HepG2 (cell line): ENCODE measurements around the gene TNK1. TPM values are rescaled to one million over a fixed set of nuclear protein-coding genes. Genes with fewer than 3 reads are reported as not detected.

ENCODE experiments used
- ATAC-seq: fragments of 200-7000 bp; cut with Tn5 transposase; 3 replicates; pipeline ENCODE4 v1.9.1; 2020; ENCODE audit warnings: mild to moderate bottlenecking, moderate library complexity
- BruUV-seq: library from RNA; stranded (reverse); fragments of 400-500 nt; replicated peaks from 2 replicates; lab custom pipeline; 2021; lab: Mats Ljungman, UMichigan
- CTCF ChIA-PET: fragments of 300-600 bp; formaldehyde crosslinking; extraction: SDS; loops from one replicate; lab custom pipeline; 2021; ENCODE audit warnings: low total read pairs, inconsistent platforms, low intra/inter-chr PET ratio; lab: Yijun Ruan, JAX
- POLR2A ChIA-PET: fragments of 350-600 bp; sonication (Branson Sonifier 250); formaldehyde crosslinking; loops from one replicate; lab custom pipeline; 2020; ENCODE audit warnings: antibody characterized with exemption, inconsistent platforms; lab: Yijun Ruan, JAX
- DNase-seq: peaks from one replicate; pipeline ENCODE4 v3.0.0-alpha.2; 2015; ENCODE audit warnings: low spot score
- FAIRE-seq: peaks from 3 replicates; lab custom pipeline; 2011; peaks lifted over from hg19 to GRCh38; lab: Jason Lieb, UNC
- H2AFZ ChIP-seq: one replicate; pipeline ENCODE4 v1.6.1; 2011; ENCODE audit warnings: low read length, inconsistent platforms
- H3K27ac ChIP-seq: fragments of 300-600 bp; 3 replicates; pipeline ENCODE4 v1.8.0; 2011; ENCODE audit warnings: mixed run types, mild to moderate bottlenecking, mixed read lengths, low read length, inconsistent platforms; ENCODE audit not compliant: insufficient read depth; ENCODE audit errors: extremely low read length
- H3K27me3 ChIP-seq, 2 experiments: fragments of 200-600 bp in 1 of 2; 2 replicates in 1 of 2; 3 replicates in 1 of 2; pipeline versions ENCODE4 v1.6.0 to v1.8.0; 2011; ENCODE audit warnings: low read length in 2 of 2, mild to moderate bottlenecking in 2 of 2, moderate library complexity in 2 of 2, inconsistent platforms in 1 of 2; ENCODE audit not compliant: insufficient read depth in 2 of 2, control insufficient read depth in 1 of 2
- H3K36me3 ChIP-seq, 2 experiments: fragments of 200-600 bp in 1 of 2; replicated peaks in 1 of 2; 2 replicates in 1 of 2; 3 replicates in 1 of 2; pipeline versions ENCODE4 v1.5.1 to v1.8.0; 2011; ENCODE audit warnings: low read length in 2 of 2, inconsistent platforms in 1 of 2; ENCODE audit not compliant: insufficient read depth in 2 of 2, control insufficient read depth in 1 of 2
- H3K4me1 ChIP-seq: 2 replicates; pipeline ENCODE4 v1.5.1; 2012; ENCODE audit warnings: low read length, inconsistent platforms; ENCODE audit not compliant: insufficient read depth
- H3K4me2 ChIP-seq: 2 replicates; pipeline ENCODE4 v1.6.0; 2011; ENCODE audit warnings: low read depth, low read length, inconsistent platforms
- H3K4me3 ChIP-seq, 3 experiments: fragments of 200-600 bp in 1 of 3; sonication (generic), shearing (Covaris generic) in 1 of 3; replicated peaks in 1 of 3; 2 replicates each; pipeline ENCODE4 v1.5.1; 2011 to 2016; ENCODE audit warnings: low read length in 3 of 3, inconsistent platforms in 2 of 3, low read depth in 2 of 3, mild to moderate bottlenecking in 2 of 3, control low read depth in 1 of 3, mixed read lengths in 1 of 3; ENCODE audit not compliant: insufficient read depth in 1 of 3
- H3K79me2 ChIP-seq: one replicate; pipeline ENCODE4 v1.6.1; 2011; ENCODE audit warnings: low read length, inconsistent platforms; ENCODE audit not compliant: insufficient read depth
- H3K9ac ChIP-seq: 2 replicates; pipeline ENCODE4 v1.6.0; 2011; ENCODE audit warnings: mild to moderate bottlenecking, low read depth, low read length, inconsistent platforms; ENCODE audit not compliant: insufficient read depth
- H3K9me3 ChIP-seq: 2 replicates; pipeline ENCODE4 v1.5.1; 2012; ENCODE audit warnings: mild to moderate bottlenecking, low read length
- H4K20me1 ChIP-seq: 2 replicates; pipeline ENCODE4 v1.6.0; 2011; ENCODE audit warnings: inconsistent platforms, mild to moderate bottlenecking, low read length, moderate library complexity; ENCODE audit not compliant: insufficient read depth
- ARHGAP35 ChIP-seq: sonication (generic); formaldehyde crosslinking; IDR thresholded peaks from 2 replicates; pipeline ENCODE4 v1.9.0; 2022; ENCODE audit warnings: mild to moderate bottlenecking, inconsistent platforms, moderate library complexity, missing genetic modification reagents, borderline replicate concordance
- ARID2 ChIP-seq: sonication (generic); formaldehyde crosslinking; IDR thresholded peaks from 2 replicates; pipeline ENCODE4 v1.8.1; 2022; ENCODE audit warnings: mild to moderate bottlenecking, missing genetic modification reagents, borderline replicate concordance
- CBFB ChIP-seq: sonication (generic); formaldehyde crosslinking; IDR thresholded peaks from 2 replicates; pipeline ENCODE4 v1.4.0; 2020; ENCODE audit warnings: missing genetic modification reagents
- ETV6 ChIP-seq: sonication (generic); formaldehyde crosslinking; conservative IDR thresholded peaks from 2 replicates; pipeline ENCODE4 v1.4.0; 2020; ENCODE audit warnings: missing genetic modification reagents
- FOXC1 ChIP-seq: sonication (generic); formaldehyde crosslinking; IDR thresholded peaks from 2 replicates; pipeline ENCODE4 v1.8.0; 2022; ENCODE audit warnings: mild to moderate bottlenecking, missing genetic modification reagents, borderline replicate concordance
- JUND ChIP-seq: sonication (generic); formaldehyde crosslinking; IDR thresholded peaks from 2 replicates; pipeline ENCODE4 v1.8.0; 2022; ENCODE audit warnings: mild to moderate bottlenecking, missing genetic modification reagents
- NFIB ChIP-seq: sonication (generic); formaldehyde crosslinking; IDR thresholded peaks from 2 replicates; pipeline ENCODE4 v1.9.0; 2021; ENCODE audit warnings: missing genetic modification reagents, mild to moderate bottlenecking, borderline replicate concordance
- NFKBIZ ChIP-seq: IDR thresholded peaks from 2 replicates; pipeline ENCODE4 v1.6.1; 2018; ENCODE audit warnings: missing genetic modification reagents, missing compliant biosample characterization
- RBFOX2 ChIP-seq: fragments of 200-400 bp; formaldehyde crosslinking; IDR thresholded peaks from 2 replicates; pipeline ENCODE4 v1.6.1; 2017; ENCODE audit warnings: low read depth, mild to moderate bottlenecking, low read length
- SMARCC2 ChIP-seq: fragments of 450-650 bp; IDR thresholded peaks from 2 replicates; pipeline ENCODE4 v1.6.1; 2017; ENCODE audit warnings: antibody characterized with exemption, mild to moderate bottlenecking
- ZNF224 ChIP-seq: sonication (generic); formaldehyde crosslinking; IDR thresholded peaks from 2 replicates; pipeline ENCODE4 v1.5.0; 2020; ENCODE audit warnings: mild to moderate bottlenecking, missing genetic modification reagents
- ZNF234 ChIP-seq: sonication (generic); formaldehyde crosslinking; conservative IDR thresholded peaks from 2 replicates; pipeline ENCODE4 v1.5.1; 2020; ENCODE audit warnings: mild to moderate bottlenecking, missing genetic modification reagents
- ZNF263 ChIP-seq: sonication (generic); formaldehyde crosslinking; IDR thresholded peaks from 2 replicates; pipeline ENCODE4 v1.4.0; 2020; ENCODE audit warnings: missing genetic modification reagents
- ZNF75D ChIP-seq: sonication (generic); formaldehyde crosslinking; IDR thresholded peaks from 2 replicates; pipeline ENCODE4 v1.8.1; 2023; ENCODE audit warnings: missing genetic modification reagents, mild to moderate bottlenecking, borderline replicate concordance
- ZNF841 ChIP-seq: sonication (generic); formaldehyde crosslinking; IDR thresholded peaks from 2 replicates; pipeline ENCODE4 v1.8.1; 2023; ENCODE audit warnings: missing genetic modification reagents, borderline replicate concordance
- WGBS: methylation state at CpG from one replicate; pipeline ENCODE4 v1.1.6; 2017; ENCODE audit warnings: low lambda C conversion rate; 5-methylcytosine and 5-hydroxymethylcytosine counted together
- in situ Hi-C: cut with HindIII; loops from 2 replicates; pipeline ENCODE4 v1.10.0; 2017; ENCODE audit warnings: low pct_unique_long_range_greater_than_20kb; ENCODE audit not compliant: extremely low pct_ligation_motif_present
- intact Hi-C: fragments of 100-400 bp; cut with micrococcal nuclease; formaldehyde crosslinking; loops from one replicate; pipeline ENCODE4 v1.10.0; 2022; ENCODE audit not compliant: unreplicated experiment
- polyA plus RNA-seq, 8 experiments: library from polyadenylated mRNA; depleted of rRNA in 3 of 8; stranded (reverse) in 7 of 8; unstranded in 1 of 8; fragments of >200 nt; fragmentation: Illumina TruSeq in 4 of 8; extraction: Trizol in 4 of 8; gene quantifications; 2 replicates each; pipeline versions ENCODE4 v1.2.1 to v1.2.3, GENCODE V29; 2011 to 2016; ENCODE audit warnings: low read depth in 4 of 8, missing spikeins in 1 of 8, mixed read lengths in 1 of 8; ENCODE audit not compliant: insufficient read depth in 1 of 8
- total RNA-seq, 5 experiments: library from RNA; depleted of rRNA; stranded (reverse); fragments of >200 nt; fragmentation: Illumina TruSeq; extraction: Trizol; gene quantifications; 2 replicates each; pipeline ENCODE4 v1.2.3, GENCODE V29; 2016; ENCODE audit warnings: low read depth in 1 of 5
- TF ChIP-seq, protein P1 (sequence below): IDR thresholded peaks from 2 replicates; pipeline ENCODE4 v1.6.1; 2016; ENCODE audit warnings: missing genetic modification reagents, missing compliant biosample characterization
- TF ChIP-seq, protein P2 (sequence below): sonication (generic); formaldehyde crosslinking; IDR thresholded peaks from 2 replicates; pipeline ENCODE4 v1.4.0; 2020; ENCODE audit warnings: missing genetic modification reagents

Gene TNK1
- total and polyA plus RNA-seq, 2 of the 13 experiments (the other 11 are each of a cell fraction or from before 2014, with no cell fraction given): 2.0 to 3.5 TPM

- no peak for TF ChIP-seq NFIB
- TF ChIP-seq, all 625 proteins: peak for 0
These were observed 8.0 kb downstream of the TNK1 start (continued) for GRCh38 chr17:7388856-7389255.

GRCh38 chr17:7389924-7390910 is 9.3 kb downstream of the TNK1 start:
- Histone ChIP-seq H3K79me2 (no peaks in the 10 kb centered on the region), H3K27ac (no peak overlapping the region), H3K4me2 (no peak overlapping the region), H3K4me3 (no peak overlapping the region), H3K4me1 (peaks cover 13% of the 10 kb centered on the region), H3K27me3 (no peaks in the 10 kb centered on the region), H4K20me1 (no peaks in the 10 kb centered on the region), H3K9me3 (no peaks in the 10 kb centered on the region), H3K36me3 (peaks cover 0 to 2% of the 10 kb centered on the region in 2 experiments; a peak in 2 of 5 replicates), H2AFZ (no peak overlapping the region)
- DNase-seq (no peak), ATAC-seq (no peak), FAIRE-seq (no peak)
- in situ Hi-C loops: no loop called here
- no TSS peak for BruUV-seq
- intact Hi-C loops: no loop called here
- 88% methylated on average over 14 of the region's 19 CpGs for WGBS
- ChIA-PET POLR2A (interaction anchor here (2.4 kb wide), 1 partner anchor 13 kb away, joined by 12 read pairs; the partner anchor contains the start of gene TMEM256), CTCF (no interaction called here)
- TF ChIP-seq JUND (no peak), ZNF234 (CRISPR knock-in tag) (no peak), RBFOX2 (no peak), SMARCC2 (no peak), FOXC1 (no peak), ARHGAP35 (CRISPR knock-in tag) (no peak), NFKBIZ (CRISPR knock-in tag) (no peak), ZNF75D (CRISPR knock-in tag) (no peak), ARID2 (no peak), CBFB (CRISPR knock-in tag) (no peak), ZNF263 (CRISPR knock-in tag) (no peak), ZNF841 (CRISPR knock-in tag) (no peak), ETV6 (no peak), ZNF224 (CRISPR knock-in tag) (no peak)
- TF ChIP-seq, protein P1, sequence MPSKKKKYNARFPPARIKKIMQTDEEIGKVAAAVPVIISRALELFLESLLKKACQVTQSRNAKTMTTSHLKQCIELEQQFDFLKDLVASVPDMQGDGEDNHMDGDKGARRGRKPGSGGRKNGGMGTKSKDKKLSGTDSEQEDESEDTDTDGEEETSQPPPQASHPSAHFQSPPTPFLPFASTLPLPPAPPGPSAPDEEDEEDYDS (CRISPR knock-in tag): no peak
- TF ChIP-seq, protein P2, sequence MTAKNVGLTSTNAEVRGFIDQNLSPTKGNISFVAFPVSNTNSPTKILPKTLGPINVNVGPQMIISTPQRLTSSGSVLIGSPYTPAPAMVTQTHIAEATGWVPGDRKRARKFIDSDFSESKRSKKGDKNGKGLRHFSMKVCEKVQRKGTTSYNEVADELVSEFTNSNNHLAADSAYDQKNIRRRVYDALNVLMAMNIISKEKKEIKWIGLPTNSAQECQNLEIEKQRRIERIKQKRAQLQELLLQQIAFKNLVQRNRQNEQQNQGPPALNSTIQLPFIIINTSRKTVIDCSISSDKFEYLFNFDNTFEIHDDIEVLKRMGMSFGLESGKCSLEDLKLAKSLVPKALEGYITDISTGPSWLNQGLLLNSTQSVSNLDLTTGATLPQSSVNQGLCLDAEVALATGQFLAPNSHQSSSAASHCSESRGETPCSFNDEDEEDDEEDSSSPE: no peak
- TF ChIP-seq, all 625 proteins: peak for 0
- H3K9ac ChIP-seq: no peak overlapping the region
